ENCODE measurements around the gene NGRN. TPM values are rescaled to one million over a fixed set of nuclear protein-coding genes. Genes with fewer than 3 reads are reported as not detected.

Gene NGRN
- total RNA-seq, 3 donors from 2014 or later (not counting 1 experiment from before 2014, with no cell fraction given): 33.4 to 43.5 (median 33.5) TPM

- peaks cover 62% of the 10 kb centered on the region for H3K36me3 ChIP-seq (ENCODE audit: control insufficient read depth, insufficient read depth, low read length)
- intact Hi-C loops (cut with micrococcal nuclease): no loop called here
- TF ChIP-seq CTCF (IDR thresholded peaks at IDR 0.05): no peak
These were observed 40.4 kb upstream of the NGRN start for GRCh38 chr15:90225047-90225446.

GRCh38 chr15:90225504-90226234 lies 39.8 kb upstream of the NGRN start:
- Histone ChIP-seq H3K4me3 (ENCODE audit: low read length) (no peak overlapping the region), H3K27ac (ENCODE audit: low read length) (no peak overlapping the region), H3K27me3 (ENCODE audit: control insufficient read depth, insufficient read depth, low read length) (no peaks in the 10 kb centered on the region), H3K4me1 (ENCODE audit: control insufficient read depth, insufficient read depth, low read length) (peaks cover 11% of the 10 kb centered on the region), H3K9me3 (ENCODE audit: control insufficient read depth, insufficient read depth, low read length) (no peaks in the 10 kb centered on the region), H3K36me3 (ENCODE audit: control insufficient read depth, insufficient read depth, low read length) (peaks cover 68% of the 10 kb centered on the region)
- H3K4me1 Mint-ChIP-seq: peaks cover 9 to 18% of the 10 kb centered on the region in 2 donors
- ATAC-seq (no peak), DNase-seq (no peak)
- no peak for TF ChIP-seq CTCF (IDR thresholded peaks at IDR 0.05)
- no peaks in the 10 kb centered on the region for H3K36me3 Mint-ChIP-seq
- H3K4me3 Mint-ChIP-seq: peak overlapping the region; percentile 13
- H3K27me3 Mint-ChIP-seq (ENCODE audit: low read depth in 2 of 2): no peaks in the 10 kb centered on the region
- no peaks in the 10 kb centered on the region for H3K9me3 Mint-ChIP-seq
- intact Hi-C loops (cut with micrococcal nuclease): no loop called here
- H3K27ac Mint-ChIP-seq: no peak overlapping the region
- 95% methylated on average over 18 of the region's 18 CpGs for WGBS (ENCODE audit: insufficient coverage)

More at GRCh38 chr15:90225047-90225446, 40.4 kb upstream of the NGRN start:
- Mint-ChIP-seq H3K4me3 (no peak overlapping the region), H3K9me3 (no peaks in the 10 kb centered on the region), H3K27me3 (ENCODE audit: low read depth in 2 of 2) (no peaks in the 10 kb centered on the region), H3K4me1 (peaks cover 3 to 12% of the 10 kb centered on the region in 2 donors), H3K36me3 (no peaks in the 10 kb centered on the region), H3K27ac (no peak overlapping the region)
- no peak overlapping the region for H3K27ac ChIP-seq (ENCODE audit: low read length)
- peaks cover 5% of the 10 kb centered on the region for H3K4me1 ChIP-seq (ENCODE audit: control insufficient read depth, insufficient read depth, low read length)
- ATAC-seq (no peak), DNase-seq (no peak)
- no peaks in the 10 kb centered on the region for H3K27me3 ChIP-seq (ENCODE audit: control insufficient read depth, insufficient read depth, low read length)
- 96% methylated on average over 17 of the region's 17 CpGs for WGBS (ENCODE audit: insufficient coverage)
- no peaks in the 10 kb centered on the region for H3K9me3 ChIP-seq (ENCODE audit: control insufficient read depth, insufficient read depth, low read length)
- H3K4me3 ChIP-seq (ENCODE audit: low read length): no peak overlapping the region

- WGBS (ENCODE audit: insufficient coverage): 99% methylated on average over 7 of the region's 7 CpGs
- Histone ChIP-seq H3K4me3 (ENCODE audit: low read length) (no peak overlapping the region), H3K27ac (ENCODE audit: low read length) (no peak overlapping the region), H3K4me1 (ENCODE audit: control insufficient read depth, insufficient read depth, low read length) (peaks cover 28% of the 10 kb centered on the region), H3K36me3 (ENCODE audit: control insufficient read depth, insufficient read depth, low read length) (peaks cover 62% of the 10 kb centered on the region), H3K27me3 (ENCODE audit: control insufficient read depth, insufficient read depth, low read length) (no peaks in the 10 kb centered on the region), H3K9me3 (ENCODE audit: control insufficient read depth, insufficient read depth, low read length) (no peaks in the 10 kb centered on the region)
- Mint-ChIP-seq H3K36me3 (no peaks in the 10 kb centered on the region), H3K4me1 (peaks cover 26 to 34% of the 10 kb centered on the region in 2 donors), H3K27me3 (ENCODE audit: low read depth in 2 of 2) (no peaks in the 10 kb centered on the region), H3K27ac (no peak overlapping the region), H3K4me3 (no peak overlapping the region), H3K9me3 (no peaks in the 10 kb centered on the region)
- intact Hi-C loops (cut with micrococcal nuclease): no loop called here
- DNase-seq (no peak), ATAC-seq (no peak)
- TF ChIP-seq CTCF (IDR thresholded peaks at IDR 0.05): no peak
These were observed 38.1 kb upstream of the NGRN start for GRCh38 chr15:90227336-90227735.

Measured in natural killer cell (primary cell).